Ureter (tissue), 1 donor: ENCODE results near the gene DST. TPM values are rescaled to one million over a fixed set of nuclear protein-coding genes. Genes with fewer than 3 reads are reported as not detected.

ENCODE experiments used
- DNase-seq: peaks from one replicate; pipeline ENCODE4 v3.0.0-alpha.2; 2020; ENCODE audit warnings: low spot score
- total RNA-seq: library from RNA; stranded (reverse); gene quantifications from one replicate; pipeline ENCODE4 v1.2.4, GENCODE V29; 2023
- donor health status: DM: yes; HTN: yes; CAD: no.

Gene DST
- total RNA-seq, 1 donor from 2014 or later, result 367 TPM

GRCh38 chr6:56480654-56481337, 161.9 kb downstream of the DST start:
- no peak for DNase-seq

GRCh38 chr6:56480246-56480645, 162.4 kb downstream of the DST start:
- DNase-seq, result no peak

- no peak for DNase-seq
These were observed 163.3 kb downstream of the DST start for GRCh38 chr6:56479381-56479780.

- DNase-seq, result no peak
These were observed 164.5 kb downstream of the DST start for GRCh38 chr6:56478202-56478601.

- no peak for DNase-seq
These were observed 165.4 kb downstream of the DST start for GRCh38 chr6:56477241-56477640.

- DNase-seq, result peak; percentile 52
These were observed 166.8 kb downstream of the DST start for GRCh38 chr6:56475736-56476457.

- DNase-seq, result no peak
These were observed 168.2 kb downstream of the DST start for GRCh38 chr6:56474532-56474931.

GRCh38 chr6:56463443-56463842, 179.2 kb downstream of the DST start:
- no peak for DNase-seq

GRCh38 chr6:56459030-56459805, 183.5 kb downstream of the DST start:
- DNase-seq, result no peak

GRCh38 chr6:56458324-56458884, 184.3 kb downstream of the DST start:
- DNase-seq, result no peak

- DNase-seq, result no peak
These were observed 185.9 kb downstream of the DST start for GRCh38 chr6:56456785-56457184.

GRCh38 chr6:56450882-56451739, 191.6 kb downstream of the DST start:
- DNase-seq, result peak; percentile 83

GRCh38 chr6:56450376-56450775, 192.3 kb downstream of the DST start:
- DNase-seq, result no peak

GRCh38 chr6:56448046-56448445, 194.6 kb downstream of the DST start:
- DNase-seq, result no peak

- no peak for DNase-seq
These were observed 196.9 kb downstream of the DST start for GRCh38 chr6:56445818-56446217.

GRCh38 chr6:56444855-56445254, 197.8 kb downstream of the DST start:
- DNase-seq, result no peak

- no peak for DNase-seq
These were observed 202.1 kb downstream of the DST start for GRCh38 chr6:56440551-56440981.

GRCh38 chr6:56437171-56437900, 205.4 kb downstream of the DST start:
- no peak for DNase-seq

GRCh38 chr6:56435754-56436153, 206.9 kb downstream of the DST start:
- DNase-seq, result no peak

GRCh38 chr6:56435326-56435725, 207.4 kb downstream of the DST start:
- no peak for DNase-seq

- no peak for DNase-seq
These were observed 208.1 kb downstream of the DST start for GRCh38 chr6:56434606-56435005.
